GM18873 (cell line): ENCODE results near the gene KAT2B.

Experiments
- ATAC-seq: cut with Tn5 transposase; IDR thresholded peaks from one replicate; pipeline ENCODE4 v1.9.1; 2021; ENCODE audit warnings: mild to moderate bottlenecking, moderate library complexity, moderate number of reproducible peaks; ENCODE audit not compliant: unreplicated experiment, low FRiP score

The KAT2B gene

DNA sequence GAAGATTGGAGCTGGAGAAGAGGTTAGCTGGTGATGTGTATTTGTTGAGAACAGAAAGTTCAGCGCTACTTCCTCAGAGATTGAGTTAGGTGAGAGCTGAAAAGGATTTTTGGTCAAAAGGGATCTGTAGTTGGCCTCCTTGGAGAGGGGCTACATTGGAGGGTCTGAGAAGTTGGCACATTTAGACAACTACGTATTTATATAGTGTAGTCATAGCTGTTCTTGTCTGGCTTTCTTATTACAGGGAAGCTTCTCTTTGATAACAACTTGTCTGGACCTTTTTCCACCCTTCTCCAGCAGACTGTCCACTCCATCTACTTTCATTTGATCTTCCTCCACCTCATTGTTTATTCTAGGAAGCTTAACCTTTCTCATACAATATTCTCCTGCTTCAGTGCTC, 43.7 kb downstream of the KAT2B start:
- no peak for ATAC-seq

DNA sequence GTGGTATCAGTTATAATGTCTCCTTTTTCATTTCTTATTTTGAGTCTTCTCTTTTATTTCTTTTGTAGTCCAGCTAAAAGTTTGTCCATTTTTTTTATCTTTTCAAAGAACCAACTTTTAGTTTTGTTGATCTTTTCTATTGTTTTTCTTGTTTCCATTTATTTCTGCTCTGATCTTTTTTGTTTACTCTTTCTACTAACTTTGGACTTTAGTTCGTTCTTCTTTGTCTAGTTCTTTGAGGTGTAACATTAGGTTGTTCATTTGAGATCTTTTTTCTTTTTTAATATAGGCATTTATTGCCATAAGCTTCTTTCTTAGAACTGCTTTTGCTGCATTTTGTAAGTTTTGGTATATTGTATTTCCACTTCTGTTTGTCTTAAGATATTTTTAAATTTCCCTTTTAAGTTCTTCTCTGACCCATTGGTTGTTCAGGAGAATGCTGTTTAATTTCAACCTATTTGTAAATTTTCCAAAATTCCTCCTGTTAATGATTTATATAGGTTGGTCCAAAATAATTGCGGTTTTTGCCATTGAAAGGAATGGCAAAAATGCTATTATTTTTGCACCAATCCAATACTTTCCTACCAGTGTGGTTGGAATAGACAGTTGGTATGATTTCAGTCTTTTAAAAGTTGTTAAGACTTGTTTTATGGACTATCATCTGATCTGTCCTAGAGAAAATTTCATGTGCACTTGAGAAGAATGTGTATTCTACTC, 51.2 kb downstream of the KAT2B start:
- no peak for ATAC-seq

DNA sequence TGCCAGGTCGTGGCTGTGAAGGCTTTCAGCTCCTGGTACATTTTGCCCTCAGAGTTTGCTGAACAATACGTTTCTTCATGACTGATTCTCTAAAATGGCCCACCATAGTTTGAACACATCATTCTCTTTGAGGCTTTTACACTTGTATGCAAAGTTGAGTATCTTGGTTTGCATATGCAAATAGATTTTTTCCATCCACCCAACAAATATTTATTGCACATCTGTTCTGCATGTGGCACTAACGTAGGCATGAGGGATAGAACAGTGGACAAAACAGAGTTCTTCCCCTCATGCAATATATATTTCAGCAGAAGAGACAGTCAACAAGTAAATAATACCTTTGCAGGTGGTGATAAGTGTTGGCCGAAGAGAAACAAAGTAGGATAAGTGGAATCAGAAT, 55.2 kb downstream of the KAT2B start:
- ATAC-seq: no peak

DNA sequence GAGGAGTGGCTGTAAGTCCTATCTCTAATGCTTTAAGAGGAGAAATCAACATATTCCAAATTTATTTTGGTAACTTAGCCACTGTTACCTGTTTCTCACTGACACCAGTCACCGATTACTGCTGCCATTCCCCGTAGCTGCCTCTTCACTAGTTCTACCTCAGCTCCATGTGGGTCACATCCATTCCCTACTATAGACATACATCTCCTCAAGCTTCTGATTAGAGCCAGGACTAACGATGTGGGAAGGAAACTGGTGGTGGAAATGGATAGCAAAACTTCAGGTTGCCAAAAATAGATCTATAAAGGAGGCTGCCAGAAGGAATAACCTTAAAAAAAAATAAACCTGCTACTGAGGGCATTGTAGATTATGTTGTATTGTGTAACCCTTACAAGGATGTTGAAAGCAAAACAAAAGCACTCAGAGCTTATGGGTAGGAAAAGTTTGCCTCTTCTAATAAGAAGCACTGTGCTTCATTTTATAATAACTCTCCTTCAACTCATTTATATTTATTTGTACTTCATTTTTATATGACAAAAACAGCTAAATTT, 56.0 kb downstream of the KAT2B start:
- ATAC-seq: no peak

DNA sequence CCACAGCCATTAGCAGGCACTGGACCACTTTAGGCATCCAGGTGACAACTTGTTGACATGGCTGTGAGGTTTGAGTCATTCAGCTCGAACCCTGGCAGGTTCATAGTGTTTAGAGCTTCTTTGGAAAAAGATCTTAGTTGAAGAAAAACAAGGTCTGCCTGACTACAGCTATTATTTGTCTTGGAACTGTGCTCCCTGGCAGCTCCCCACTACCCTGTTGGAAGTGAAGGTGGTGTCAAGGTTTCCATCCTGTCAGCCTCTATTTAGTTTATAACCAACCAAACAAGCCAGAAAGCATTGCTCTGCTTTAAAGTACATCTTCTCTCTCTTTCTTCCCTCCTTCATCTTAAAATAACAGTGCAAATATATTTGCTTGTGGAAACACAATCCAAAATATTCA, 56.8 kb downstream of the KAT2B start:
- no peak for ATAC-seq

DNA sequence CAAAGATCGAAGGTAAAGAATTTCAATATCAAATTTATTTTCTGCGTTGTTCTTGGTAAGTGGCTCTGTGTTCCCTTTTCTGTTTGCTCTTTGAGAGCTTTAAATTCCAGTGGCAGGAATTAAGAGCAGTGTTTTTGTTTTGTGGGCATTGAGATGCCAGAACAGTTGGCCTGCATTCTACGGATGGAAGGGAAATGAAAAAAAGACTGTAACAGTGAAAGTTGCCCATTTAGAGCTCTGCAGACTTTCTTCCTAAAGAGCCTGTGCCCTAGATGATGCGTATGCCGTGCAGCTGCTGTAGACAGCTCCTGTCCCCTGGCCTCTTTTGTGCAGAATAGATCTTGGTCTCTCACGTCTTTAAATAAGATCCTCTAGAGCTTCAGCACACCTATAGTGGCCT, 58.8 kb downstream of the KAT2B start:
- no peak for ATAC-seq

DNA sequence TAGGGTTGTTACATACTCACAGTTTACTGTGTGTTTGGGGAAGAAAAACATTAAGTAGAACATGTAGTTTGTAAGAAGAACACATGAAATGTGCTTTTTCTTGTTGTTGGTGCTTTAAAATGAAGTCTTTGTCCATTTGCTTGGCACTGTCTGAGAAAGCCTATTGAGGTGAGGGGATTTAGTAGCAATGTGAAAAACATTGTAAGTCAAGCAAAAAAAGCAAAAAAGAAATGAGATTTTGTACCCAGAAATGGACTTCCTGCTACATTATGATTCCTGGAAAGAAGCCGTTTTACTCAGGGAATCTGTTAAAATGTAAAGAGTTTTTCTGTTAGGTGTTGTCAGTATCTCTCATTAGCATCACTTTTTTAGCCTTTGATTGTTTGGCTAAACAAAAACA, 59.9 kb downstream of the KAT2B start:
- ATAC-seq: no peak

DNA sequence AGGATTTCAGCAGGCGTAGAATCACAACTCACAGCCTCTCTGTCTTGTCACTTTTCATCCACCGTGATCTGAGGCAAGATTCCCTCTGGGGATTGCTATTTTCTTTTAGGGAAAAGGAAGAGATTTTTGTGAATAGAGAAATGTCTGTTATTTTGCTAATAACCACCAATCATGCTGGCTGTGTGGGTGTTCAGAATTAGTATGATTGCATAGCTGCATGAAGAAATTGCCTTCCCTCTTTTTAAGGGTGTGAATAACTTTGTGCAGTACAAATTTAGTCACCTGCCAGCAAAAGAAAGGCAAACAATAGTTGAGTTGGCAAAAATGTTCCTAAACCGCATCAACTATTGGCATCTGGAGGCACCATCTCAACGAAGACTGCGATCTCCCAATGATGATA, 60.8 kb downstream of the KAT2B start:
- ATAC-seq: no peak

DNA sequence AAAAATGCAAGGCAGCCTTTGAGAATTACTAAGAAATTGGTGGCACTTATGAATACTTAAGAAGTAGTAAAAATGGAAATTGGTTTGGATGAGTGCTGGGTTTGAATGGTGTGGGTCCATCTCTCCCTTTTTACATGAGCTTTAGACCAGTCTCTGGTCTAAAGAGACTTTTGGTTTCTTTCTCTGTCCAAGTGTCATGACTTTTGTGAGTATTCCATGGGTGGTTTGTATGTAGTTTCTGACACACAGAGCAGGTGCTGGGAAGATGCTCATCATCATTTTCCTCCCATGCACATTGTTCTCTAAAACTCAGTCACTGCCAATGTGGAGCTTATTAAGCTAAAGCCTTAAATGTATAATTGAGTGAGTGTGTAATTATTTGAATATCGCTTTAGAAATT, 63.5 kb downstream of the KAT2B start:
- ATAC-seq: peak; percentile 15

DNA sequence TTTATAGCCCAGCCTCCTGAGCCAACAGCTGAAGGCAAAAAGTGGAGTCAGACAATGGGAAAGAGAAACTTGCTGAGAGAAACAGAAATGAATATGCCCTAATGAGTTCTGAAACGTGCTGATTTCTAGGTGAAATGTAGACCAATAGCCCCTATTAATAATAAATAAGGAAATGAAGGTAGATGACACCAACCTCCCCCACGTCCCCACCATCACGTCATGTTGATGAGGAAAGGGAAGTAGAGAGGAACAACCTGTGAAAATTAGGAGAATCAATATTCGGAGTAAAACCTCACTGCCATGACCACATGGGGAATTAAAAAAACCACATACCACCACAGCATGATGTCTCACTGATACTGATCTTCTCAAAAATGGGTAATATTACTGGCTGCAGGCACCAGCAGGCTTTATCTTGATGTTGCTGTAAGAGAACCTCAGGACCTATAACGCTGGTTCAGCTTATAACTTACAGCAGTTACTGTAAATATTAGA, 64.0 kb downstream of the KAT2B start:
- ATAC-seq: peak; percentile 58

DNA sequence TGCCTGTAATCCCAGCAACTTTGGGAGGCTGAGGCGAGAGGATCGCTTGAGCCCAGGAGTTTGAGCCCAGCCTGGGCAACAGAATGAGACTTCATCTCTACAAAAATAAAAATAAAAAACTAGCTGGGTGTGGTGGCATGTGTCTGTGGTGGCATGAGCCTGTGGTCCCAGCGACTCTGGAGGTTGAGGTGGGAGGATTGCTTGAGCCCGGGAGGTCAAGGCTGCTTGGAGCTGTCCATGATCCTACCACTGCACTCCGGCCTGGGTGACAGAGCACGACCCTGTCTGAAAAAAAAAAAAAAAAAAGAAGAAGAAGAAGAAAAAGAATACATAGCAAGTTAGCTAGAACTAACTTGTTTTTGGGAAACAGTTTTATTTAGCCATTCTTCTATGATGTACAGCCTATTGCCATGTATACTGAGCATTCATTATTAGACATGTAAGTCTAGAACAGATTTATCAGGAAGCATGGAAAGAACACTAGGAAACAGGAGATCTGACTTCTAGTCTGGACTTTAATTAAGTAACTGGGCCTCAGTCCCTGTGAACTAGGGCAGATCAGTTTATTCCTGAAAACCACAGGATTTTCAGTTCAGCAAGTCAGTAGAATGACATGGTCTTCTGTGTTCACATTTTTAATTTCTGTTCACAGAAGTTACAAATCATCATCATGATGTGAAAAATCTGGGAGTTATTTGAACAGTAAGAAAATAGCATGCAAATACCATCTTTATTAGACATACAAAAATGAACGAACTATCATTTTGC, 65.5 kb downstream of the KAT2B start:
- ATAC-seq: no peak

DNA sequence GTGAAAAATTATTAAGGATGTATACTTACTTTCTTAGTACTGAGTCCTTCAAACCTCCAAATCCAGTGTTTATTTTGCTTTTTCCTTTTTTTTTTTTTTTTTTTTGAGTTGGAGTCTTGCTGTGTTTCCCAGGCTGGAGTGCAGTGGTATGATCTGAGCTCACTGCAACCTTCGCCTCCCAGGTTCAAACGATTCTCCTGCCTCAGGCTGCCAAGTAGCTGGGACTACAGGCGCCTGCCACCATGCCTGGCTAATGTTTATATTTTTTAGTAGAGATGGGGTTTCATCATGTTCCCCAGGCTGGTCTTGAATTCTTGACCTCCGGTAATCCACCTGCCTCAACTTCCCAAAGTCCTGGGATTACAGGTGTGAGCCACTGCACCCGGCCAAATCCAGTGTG, 67.5 kb downstream of the KAT2B start:
- ATAC-seq: no peak

DNA sequence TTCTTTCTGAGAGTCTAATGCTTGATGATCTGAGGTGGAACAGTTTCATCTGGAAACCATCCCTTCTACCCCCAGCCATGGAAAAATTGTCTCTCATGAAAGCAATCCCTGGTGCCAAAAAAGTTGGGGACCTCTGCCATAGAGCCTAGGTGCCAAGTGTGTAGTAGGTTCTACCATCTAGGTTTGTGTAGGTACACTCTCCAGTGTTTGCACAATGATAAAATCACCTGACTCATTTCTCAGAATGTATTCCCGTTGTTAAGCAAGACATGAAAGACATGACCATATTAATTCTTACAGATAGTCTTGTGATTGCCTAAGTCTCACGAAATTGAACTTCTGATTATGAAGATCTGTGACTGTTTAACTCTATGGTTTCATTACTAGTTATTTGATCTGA, 68.6 kb downstream of the KAT2B start:
- no peak for ATAC-seq

DNA sequence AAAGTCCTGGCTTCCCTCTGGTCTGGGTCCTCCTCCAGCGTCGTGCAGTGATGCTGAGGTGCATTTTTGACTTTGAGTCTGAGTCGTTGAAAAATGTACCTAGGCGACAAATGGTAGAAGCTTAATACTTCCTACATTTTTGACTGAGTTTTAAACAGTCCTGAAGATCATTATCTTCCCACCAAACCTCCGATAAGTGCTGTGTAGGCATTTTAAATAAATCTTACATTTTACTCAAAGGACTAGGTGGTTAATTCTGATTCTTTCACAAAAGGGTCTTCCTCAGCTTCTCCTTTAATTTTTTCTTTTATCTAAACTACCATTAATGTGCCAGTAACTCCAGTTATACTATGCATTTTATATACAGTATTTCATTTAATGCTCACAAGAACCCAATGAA, 70.6 kb downstream of the KAT2B start:
- ATAC-seq: no peak

DNA sequence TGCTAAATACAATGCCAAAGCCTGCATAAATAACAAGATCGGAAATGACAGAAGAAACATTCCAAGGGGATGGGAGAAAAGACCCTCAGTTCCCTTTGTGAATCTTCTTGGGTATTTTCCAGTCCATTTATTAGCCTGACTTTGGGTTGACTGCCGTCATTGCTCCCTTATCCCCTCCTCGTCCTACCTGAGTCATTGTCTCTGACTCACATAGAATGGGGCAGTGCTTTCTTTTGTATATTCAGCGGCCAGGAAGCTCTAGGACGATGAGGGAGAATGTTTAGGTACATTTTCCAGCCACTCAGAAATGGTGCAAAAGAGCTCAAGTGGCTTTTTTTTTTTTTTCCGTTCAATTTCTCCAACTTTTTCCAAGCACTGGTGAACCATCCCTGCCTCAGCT, 71.6 kb downstream of the KAT2B start:
- ATAC-seq: no peak

DNA sequence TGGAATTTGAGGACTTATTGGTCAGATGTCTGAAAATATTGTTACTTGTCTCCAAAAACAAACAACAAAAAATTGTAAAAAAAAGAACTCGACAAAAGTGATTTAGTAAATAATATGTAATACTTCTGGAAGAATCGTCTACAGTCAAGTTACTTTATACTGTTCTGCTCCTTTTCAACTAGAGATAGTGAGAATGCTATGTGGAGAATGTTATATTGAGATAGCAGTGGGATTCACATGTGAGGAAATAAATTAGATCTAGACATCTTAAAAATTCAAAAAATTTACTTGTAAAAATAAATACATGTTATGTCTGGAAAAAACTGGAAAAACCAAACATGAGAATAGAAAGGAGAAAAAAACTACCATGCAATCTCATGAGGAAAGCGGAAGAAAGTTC, 80.8 kb downstream of the KAT2B start:
- ATAC-seq: no peak

DNA sequence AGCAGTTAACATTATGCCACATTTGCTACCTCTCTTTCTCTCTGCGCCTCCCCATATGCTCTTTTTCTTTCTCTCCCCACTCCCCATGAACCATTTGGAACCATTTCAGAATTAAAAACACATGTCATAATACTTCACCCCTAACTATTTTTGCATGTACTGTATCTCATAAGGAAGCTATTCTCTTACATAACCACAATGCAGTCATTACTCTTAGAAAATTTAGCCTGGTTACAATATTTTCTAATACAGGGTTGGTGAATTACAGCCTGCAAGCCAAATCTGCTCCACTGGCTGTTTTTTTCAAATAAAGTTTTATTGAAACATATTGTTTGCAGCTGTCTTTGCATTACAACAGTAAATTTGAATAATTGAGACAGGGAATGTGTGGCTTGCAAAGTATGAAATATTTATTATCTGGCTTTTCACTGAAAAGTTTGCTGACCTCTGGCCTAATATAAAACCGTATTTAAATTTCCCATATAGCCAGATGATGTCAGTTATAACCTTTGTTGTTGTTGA, 82.9 kb downstream of the KAT2B start:
- ATAC-seq: no peak

DNA sequence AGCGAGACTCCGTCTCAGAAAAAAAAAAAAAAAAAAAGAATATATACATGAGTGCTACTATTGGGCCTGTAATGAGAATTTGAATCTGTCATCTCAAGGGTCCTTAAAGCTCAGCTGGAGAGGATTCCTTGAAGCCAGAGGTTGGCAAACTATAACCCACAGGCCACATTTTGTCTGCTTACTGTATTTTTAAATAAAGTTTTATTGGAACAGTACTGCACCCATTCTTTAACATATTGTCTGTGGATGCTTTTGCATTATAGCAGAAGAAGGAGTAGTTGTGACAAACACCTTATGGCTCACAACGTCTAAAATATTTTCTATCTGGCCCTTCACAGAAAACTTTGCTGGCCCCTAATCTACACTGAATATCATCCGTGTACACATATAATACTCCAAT, 85.0 kb downstream of the KAT2B start:
- ATAC-seq: no peak

DNA sequence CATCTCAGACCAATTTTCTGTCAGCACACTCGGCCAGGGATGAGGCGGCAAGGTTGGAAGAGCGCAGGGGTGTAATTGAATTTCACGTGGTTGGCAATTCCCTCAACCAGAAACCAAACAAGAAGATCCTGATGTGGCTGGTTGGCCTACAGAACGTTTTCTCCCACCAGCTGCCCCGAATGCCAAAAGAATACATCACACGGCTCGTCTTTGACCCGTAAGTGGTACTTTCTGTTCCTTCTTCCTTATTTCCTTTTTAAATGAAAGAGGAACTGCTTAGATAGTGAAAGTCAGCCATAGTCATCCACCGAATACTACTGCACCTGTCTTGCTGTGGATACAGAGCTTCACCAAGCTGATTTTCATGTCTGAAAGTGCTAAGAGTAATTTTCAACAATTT, 85.7 kb downstream of the KAT2B start:
- peak; percentile 100 for ATAC-seq

DNA sequence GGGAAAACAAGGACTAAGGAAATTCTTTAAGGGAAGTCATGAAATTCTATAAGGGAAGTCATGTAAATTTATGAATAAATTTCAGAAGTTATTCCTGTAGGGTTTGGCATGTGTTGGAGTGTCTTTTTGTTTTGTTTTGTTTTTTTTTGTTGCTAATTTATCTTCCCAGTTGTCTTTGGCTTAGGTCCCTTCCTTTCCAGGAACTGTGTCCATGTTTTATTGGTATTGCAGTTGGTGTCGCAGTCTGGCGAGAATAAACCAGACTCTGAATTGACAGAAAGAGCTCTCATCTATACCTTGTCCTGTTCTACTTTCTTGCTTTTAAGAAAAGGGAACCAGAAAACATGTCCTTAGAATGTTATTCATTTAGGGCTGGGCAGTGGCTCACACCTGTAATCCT, 88.1 kb downstream of the KAT2B start:
- no peak for ATAC-seq

DNA sequence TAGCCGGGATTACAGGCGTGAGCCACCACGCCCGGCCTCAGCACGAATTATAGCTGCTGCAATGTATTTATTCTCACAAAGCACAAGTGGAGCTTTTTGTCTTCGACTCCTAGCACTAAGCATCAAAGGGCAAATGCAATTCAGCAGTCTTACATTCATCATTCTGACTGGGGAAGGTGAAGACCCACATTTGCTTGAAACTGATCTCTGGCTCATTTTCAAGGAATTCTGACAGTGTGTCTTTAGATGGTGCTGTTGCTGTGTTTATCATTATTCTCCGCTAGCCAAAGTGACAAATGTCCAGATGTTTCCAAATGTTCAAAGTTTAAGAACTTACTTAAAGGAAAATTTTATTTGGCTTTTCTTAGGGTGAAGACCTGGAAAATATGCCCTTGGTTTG, 89.9 kb downstream of the KAT2B start:
- no peak for ATAC-seq

DNA sequence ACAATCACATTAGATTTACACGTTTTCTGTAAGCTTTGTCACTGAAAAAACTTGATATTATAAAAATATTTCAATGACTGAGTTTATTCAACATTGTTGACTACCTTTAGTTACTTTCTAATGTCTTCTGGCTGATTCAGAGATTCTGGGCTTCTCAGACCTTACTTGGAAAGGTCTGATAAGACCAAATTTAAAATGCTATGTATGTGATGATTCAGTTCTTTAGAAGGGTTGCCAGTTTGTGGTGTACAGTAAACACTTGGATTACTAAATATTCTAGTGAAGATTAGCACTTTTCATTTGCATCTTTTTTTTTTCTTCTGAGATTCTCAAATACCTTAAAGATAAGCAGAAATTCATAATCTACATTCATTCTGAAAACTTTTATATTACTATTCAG, 96.0 kb downstream of the KAT2B start:
- ATAC-seq: no peak
